G401 (cell line): ENCODE measurements around the gene CDKN2C. TPM values are rescaled to one million over a fixed set of nuclear protein-coding genes. Genes with fewer than 3 reads are reported as not detected.
"Not testable (repeated sequence)": the region's sequence is repeated elsewhere in the genome, so short reads cannot be mapped to it uniquely, and the experiment has no call there.

Experiments
- DNase-seq: peaks from one replicate; pipeline ENCODE4 v3.0.0-alpha.2; 2015; ENCODE audit warnings: low spot score
- in situ Hi-C: cut with HindIII; loops from 2 replicates; pipeline ENCODE4 v1.10.0; 2016; ENCODE audit warnings: low sequenced_read_pairs, mixed read lengths
- total RNA-seq: library from RNA; depleted of rRNA; stranded (reverse); fragments of >200 nt; shearing (Covaris generic); gene quantifications from 2 replicates; pipeline ENCODE4 v1.2.3, GENCODE V29; 2014; rRNA removed

CDKN2C gene
- total RNA-seq: 98.3 and 104 TPM in 2 replicates

DNA sequence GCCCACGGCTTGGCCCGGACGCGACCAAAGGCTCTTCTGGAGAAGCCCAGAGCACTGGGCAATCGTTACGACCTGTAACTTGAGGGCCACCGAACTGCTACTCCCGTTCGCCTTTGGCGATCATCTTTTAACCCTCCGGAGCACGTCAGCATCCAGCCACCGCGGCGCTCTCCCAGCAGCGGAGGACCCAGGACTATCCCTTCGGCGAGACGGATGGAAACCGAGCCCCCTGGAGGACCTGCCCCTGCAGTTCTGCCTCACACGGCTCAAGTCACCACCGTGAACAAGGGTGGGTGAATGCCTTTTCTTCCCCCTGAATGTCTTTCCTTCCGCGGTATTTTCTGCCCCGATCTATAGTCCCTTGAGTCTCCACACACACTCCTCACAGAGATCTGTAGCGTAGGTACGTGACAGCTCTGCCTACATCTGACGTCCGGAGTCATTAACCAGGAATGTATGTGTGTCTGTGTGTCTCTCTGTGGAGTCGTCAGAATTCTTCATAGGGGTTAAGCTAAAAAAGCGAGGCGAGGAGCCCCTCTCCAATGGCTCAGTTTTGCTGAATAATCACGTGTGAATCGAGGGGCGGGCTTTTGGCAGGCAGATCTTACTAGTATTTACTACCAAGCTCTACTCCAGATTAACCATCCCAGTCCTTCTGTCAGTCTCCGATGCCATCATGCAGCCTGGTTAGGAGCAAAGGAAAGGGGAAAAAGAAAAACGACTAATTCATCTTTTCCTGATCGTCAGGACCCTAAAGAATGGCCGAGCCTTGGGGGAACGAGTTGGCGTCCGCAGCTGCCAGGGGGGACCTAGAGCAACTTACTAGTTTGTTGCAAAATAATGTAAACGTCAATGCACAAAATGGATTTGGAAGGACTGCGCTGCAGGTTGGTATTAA lies at the start of gene CDKN2C:
CDKN2C (plus strand) TSS at position 635 of the 898 bp plus-strand sequence; CDS start at position 759, 124 bp downstream.
- in situ Hi-C loops: no loop called here
- peak; percentile 88 for DNase-seq

DNA sequence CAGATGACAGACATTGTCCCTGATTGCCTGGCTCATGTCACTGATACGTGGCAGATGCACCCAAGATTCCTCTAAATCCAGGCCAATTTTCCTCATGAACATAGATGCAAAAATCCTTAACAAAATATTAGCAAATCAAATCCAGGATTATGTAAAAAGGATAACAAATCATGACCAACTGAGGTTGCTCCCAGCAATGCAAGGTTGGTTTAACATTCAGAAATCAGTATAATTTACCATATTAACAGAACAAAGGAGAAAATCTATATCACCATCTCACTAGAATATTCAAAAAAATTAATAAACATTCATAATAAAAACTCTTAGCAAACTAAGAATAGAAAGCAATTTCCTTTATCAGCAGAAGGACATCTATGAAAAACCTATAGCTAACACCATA lies 49.6 kb upstream of the CDKN2C start:
- in situ Hi-C loops: no loop called here
- no peak for DNase-seq

- in situ Hi-C loops: no loop called here
- DNase-seq: no peak
Measured at GRCh38 chr1:50921029-50921428, 49.0 kb upstream of the CDKN2C start.

DNA sequence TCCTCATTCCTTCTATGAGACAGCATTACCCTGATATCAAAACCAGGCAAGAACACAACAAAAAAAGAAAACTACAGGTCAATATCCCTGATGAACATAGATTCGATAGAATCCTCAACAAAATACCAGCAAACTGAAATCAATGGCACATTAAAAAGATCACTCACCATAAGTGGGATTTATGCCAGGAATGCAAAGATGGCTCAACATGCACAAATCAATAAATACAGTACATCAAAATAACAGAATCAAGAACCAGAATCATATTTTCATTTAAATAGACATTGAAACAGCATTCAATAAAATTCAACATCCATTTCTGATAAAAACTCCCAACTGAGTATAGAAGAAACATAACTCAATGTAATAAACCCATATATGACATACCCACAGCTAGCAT lies 46.5 kb upstream of the CDKN2C start:
- in situ Hi-C loops: no loop called here
- DNase-seq: no peak

DNA sequence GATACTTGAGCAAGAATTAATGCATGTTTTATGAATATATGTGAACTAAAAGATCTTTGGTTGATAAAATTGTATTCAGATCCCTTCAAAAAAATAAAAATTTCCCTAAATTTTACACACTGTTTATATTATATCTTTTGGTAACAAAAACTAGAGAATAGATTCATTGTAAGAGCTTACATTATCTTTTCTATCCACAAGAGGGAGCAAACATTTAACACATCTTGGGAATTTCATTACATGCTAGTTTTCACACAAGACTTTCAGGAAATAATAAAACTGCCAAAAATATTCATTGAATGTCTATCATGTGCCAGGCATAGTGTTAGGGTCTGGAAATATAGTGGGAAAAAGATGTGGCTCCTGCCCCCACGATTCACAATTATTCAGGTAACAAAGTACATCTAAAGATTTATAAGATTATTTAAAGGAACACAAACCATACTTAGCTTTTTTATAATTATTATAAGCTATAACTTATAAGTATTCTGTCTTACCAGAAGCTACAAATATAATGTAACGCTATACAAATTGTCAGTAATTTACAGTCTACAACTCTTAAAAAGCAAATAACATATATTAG lies 40.6 kb upstream of the CDKN2C start:
- DNase-seq: peak; percentile 49
- in situ Hi-C loops: no loop called here

- in situ Hi-C loops: no loop called here
- DNase-seq: no peak
Measured at GRCh38 chr1:50930193-50930592, 39.9 kb upstream of the CDKN2C start.

DNA sequence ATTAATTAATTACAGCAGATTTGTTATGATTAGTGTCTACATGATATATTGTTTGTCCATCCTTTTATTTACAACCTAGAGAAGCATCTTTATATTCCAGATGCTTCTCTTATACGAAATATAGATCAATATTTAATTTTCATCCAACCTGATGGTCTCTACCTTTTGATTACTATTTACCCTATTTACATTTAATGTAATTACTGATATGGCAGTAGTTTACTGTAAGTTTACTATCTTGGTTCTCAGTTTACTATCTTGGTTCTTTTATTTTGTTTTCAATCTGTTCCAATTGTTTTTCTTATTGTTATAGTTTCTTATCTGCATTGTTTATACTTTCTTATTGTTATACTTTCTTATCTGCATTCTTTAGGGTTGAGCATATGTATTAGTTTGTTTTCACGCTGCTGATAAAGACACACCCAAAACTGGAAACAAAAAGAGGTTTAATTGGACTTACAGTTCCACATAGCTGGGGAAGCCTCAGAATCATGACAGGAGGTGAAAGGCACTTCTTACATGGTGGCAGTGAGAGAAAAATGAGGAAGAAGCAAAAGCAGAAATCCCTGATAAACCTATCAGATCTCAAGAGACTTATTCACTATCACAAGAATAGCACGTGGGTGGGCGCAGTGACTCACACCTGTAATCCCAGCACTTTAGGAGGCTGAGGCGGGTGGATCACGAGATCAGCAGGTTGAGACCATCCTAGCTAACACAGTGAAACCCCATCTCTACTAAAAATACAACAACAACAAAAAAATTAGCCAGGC lies 38.9 kb upstream of the CDKN2C start:
- in situ Hi-C loops: no loop called here
- DNase-seq: no peak

DNA sequence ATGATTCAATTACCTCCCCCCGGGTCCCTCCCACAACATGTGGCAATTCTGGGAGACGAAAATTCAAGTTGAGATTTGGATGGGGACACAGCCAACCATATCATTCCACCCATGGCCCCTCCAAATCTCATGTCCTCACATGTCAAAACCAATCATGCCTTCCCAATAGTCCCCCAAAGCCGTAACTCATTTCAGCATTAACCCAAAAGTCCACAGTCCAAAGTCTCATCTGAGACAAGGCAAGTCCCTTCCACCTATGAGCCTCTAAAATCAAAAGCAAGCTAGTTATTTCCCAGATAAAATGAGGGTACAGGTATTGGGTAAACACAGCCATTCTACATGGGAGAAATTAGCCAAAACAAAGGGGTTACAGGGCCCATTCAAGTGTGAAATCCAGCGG lies 38.0 kb upstream of the CDKN2C start:
- DNase-seq, in situ Hi-C loops: not testable (repeated sequence)

- in situ Hi-C loops, DNase-seq: not testable (repeated sequence)
Measured at GRCh38 chr1:50933770-50934169, 36.3 kb upstream of the CDKN2C start.

DNA sequence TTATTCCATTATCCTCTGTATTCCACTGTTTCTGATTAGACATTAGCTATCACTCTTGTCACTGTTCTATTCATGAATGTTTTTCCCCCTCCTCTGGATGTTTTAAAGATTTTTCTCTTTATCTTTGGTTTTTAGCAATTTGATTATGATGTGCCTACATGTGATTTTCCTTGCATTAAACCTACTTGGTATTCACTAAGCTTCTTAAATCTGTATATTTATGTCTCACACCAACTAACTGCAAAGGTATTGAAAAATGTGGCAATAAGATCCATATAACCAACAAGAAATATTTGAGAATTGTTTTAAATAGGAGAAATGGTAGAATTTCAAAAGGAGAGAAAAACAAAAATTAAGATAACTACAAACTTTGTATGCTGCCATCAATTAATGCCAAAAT lies 35.2 kb upstream of the CDKN2C start:
- DNase-seq: no peak
- in situ Hi-C loops: no loop called here

- DNase-seq, in situ Hi-C loops: not testable (repeated sequence)
Measured at GRCh38 chr1:50935276-50935675, 34.8 kb upstream of the CDKN2C start.

- in situ Hi-C loops: no loop called here
- no peak for DNase-seq
Measured at GRCh38 chr1:50936321-50936720, 33.7 kb upstream of the CDKN2C start.

GRCh38 chr1:50940291-50940690 lies 29.8 kb upstream of the CDKN2C start:
- no peak for DNase-seq
- in situ Hi-C loops: no loop called here

DNA sequence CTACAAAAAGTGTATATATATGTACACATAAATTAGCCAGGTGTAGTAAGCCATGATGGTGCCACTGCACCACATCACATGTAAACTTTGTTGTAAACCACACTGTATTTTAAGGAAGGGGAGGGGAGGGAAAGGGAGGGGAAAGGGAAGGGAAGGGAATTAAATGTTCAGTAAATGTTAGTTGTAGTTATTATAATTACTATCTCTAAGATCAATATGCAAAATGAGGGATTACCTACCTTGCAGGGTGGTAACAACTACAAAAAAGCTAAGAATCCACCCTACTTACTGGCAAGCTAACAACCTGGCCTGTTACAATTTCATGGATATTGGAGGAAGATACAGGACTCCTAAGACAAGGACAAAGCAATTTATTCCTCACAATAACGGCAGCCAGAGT lies 27.7 kb upstream of the CDKN2C start:
- no peak for DNase-seq
- in situ Hi-C loops: no loop called here

- in situ Hi-C loops: no loop called here
- DNase-seq: no peak
Measured at GRCh38 chr1:50949286-50949982, 20.6 kb upstream of the CDKN2C start.

DNA sequence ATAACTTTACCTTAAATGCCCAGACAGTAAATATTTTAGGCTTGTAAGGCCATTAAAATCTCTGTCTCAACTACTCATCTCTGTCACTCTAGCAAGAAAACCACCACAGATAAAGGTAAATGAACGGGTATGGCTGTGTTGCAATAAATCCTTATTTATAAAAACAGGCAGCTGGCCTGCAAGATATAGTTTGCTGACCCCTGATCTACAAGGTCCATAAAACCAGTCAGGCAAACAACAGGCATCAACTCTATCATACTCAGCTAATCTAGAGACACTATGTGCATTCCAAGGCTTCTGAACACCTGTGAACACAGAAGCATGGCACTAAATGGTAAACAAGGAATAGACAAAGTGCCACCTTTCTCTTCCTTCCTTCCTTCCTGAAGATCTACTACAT lies 19.6 kb upstream of the CDKN2C start:
- in situ Hi-C loops: no loop called here
- no peak for DNase-seq

GRCh38 chr1:50952566-50952965 lies 17.5 kb upstream of the CDKN2C start:
- in situ Hi-C loops: not testable (repeated sequence)

DNA sequence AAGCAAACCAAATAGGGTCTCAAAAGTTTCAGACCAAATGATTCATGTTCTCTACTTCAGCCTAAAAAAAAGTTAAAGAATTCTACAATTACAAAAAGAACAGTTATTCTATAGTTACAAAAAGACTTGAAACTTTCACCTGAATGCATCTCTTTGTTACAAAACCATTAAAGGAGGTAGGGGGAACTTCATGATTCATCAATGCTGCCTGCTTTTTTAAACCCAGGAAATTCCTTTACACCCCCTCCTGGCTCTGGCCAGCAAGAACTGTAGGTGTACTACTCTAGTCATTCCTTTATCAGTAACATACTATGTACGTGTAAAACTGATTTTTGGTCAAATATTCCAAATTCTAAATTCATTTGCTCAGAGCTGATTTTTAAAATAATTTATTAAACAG lies 14.9 kb upstream of the CDKN2C start:
- in situ Hi-C loops: no loop called here
- DNase-seq: no peak

More at GRCh38 chr1:50952566-50952965, 17.5 kb upstream of the CDKN2C start:
- not testable (repeated sequence) for DNase-seq

DNA sequence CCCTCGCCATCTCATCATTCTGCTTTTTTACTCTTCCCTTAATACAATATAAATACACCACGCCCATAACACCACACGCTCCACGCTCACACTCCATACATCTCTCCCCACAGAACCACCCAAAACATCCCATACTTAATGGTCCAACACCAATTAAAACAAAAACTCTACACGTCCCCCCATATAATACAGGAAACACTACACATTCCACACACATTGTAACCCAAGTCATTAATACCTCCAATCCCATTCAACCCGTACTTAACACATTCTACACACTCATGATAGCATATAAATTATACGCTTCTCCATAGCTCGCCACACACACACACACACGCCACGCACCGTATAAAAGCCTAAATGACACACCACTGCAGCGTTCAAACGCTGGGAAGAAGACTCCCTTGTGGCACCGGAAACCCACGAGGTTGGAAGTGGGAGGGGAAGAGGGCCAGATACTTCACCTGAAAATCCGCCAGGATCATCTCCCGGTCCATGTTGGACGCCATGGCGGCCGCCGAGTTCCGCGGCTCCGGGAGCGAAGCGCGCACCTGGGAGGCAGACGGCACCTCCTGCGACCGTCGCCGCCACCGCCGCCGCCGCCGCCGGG lies 10.6 kb upstream of the CDKN2C start:
- peak; percentile 48 for DNase-seq
- in situ Hi-C loops: no loop called here
